HG03039 (cell line): ENCODE results near the gene OR2AJ1.

ENCODE experiments used
- ATAC-seq: cut with Tn5 transposase; IDR thresholded peaks from one replicate; pipeline ENCODE4 v1.9.1; 2021; ENCODE audit warnings: mild to moderate bottlenecking, moderate library complexity; ENCODE audit not compliant: unreplicated experiment

Gene OR2AJ1, protein sequence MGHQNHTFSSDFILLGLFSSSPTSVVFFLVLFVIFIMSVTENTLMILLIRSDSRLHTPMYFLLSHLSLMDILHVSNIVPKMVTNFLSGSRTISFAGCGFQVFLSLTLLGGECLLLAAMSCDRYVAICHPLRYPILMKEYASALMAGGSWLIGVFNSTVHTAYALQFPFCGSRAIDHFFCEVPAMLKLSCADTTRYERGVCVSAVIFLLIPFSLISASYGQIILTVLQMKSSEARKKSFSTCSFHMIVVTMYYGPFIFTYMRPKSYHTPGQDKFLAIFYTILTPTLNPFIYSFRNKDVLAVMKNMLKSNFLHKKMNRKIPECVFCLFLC

DNA sequence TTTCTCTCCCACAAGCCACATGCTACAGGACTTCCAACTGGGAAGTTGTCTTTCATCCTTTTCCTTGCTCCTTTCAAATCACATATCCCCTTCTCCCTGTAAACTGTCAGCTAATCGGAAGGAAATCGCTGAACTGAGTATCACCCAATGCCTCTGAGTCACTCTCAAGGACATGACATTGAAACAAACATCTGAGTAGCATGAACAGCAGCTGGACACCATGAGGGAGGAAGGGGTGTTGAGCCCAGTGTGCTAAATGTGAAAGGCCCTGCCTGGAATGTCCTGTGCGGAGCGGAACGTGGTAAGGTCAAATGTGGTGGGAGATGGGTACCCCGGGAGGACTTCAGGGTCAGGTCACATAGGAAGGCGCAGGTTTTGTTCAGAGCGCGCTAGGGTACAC is at the start of gene OR2AJ1:
OR2AJ1 (plus strand) TSS at position 22 of the 400 bp plus-strand sequence. CDS start 8,880 bp downstream, outside the sequence.
- ATAC-seq, result no peak

DNA sequence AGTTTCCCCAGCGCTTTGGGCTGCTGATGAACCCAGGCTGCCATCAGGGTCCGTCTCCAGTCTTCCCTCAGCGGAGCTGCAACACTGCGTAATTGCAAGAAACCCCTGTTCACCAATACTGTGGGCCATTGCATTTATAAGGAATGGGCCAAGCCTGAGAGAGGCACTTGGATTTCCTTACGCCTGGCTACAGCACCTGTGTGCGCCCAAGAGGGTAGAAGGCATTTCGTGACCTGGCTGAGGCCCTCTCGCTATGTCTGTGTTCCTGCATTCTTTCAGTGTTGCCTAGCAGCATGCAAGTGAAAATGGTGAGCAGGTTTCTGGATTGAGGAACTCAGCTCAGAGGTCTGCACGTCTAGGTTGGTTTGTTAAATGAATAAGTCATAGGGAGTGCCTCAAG is 41.3 kb upstream of the OR2AJ1 start:
- no peak for ATAC-seq

DNA sequence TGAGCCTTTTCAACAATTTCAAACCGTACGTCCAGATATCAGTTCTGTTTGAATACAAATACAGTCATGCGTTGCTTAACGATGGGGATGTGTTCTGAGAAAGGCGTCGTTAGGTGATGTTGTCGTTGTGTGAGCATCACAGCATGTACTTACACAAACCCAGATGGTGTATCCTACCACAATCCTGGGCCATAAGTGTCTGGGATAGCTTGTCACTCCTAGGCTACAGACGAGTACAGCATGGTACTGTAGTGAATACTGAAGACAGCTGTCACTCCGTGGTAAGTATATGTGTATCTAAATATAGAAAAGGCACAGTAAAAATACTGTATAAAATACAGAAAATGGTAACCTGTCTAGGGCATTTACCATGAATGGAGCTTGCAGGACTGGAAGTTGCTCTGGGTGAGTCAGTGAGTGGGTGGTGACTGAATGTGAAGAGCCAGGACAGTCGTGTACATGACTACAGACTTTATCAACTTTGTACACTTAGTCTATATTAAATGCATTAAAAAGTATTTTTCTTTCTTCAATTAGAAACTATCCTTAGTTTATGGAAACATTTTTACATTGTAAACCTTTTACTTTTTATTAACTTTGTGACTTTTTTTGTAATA is 39.8 kb upstream of the OR2AJ1 start:
- ATAC-seq, result no peak

DNA sequence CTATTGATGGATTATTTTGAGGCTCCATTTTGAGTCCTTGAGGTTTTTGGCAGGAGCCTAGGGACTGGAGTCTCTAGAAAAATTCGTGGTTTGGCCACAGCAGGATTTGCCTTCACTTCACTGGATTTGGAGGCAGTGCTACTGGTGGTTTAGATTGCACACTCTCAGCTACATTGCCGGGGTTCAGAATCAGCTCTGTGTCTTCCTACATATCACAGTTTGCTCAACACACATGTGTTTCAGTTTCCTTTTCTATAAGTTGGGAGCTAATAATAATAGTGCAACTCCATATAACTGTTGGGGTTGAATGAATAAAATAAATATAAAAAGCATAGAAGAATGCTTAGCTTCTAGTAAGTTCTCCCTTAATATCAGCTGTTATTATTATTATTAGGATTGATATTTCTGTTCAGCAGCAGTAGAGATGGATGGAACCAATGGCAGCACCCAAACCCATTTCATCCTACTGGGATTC is 29.5 kb upstream of the OR2AJ1 start, which contains the start of gene OR2W3:
OR2W3 (plus strand) TSS at position 425 of the 475 bp plus-strand sequence; CDS start at position 425, 0 bp downstream.
- no peak for ATAC-seq

DNA sequence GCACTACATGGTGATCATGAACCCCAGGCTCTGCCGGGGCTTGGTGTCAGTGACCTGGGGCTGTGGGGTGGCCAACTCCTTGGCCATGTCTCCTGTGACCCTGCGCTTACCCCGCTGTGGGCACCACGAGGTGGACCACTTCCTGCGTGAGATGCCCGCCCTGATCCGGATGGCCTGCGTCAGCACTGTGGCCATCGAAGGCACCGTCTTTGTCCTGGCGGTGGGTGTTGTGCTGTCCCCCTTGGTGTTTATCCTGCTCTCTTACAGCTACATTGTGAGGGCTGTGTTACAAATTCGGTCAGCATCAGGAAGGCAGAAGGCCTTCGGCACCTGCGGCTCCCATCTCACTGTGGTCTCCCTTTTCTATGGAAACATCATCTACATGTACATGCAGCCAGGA is 28.7 kb upstream of the OR2AJ1 start:
- no peak for ATAC-seq

DNA sequence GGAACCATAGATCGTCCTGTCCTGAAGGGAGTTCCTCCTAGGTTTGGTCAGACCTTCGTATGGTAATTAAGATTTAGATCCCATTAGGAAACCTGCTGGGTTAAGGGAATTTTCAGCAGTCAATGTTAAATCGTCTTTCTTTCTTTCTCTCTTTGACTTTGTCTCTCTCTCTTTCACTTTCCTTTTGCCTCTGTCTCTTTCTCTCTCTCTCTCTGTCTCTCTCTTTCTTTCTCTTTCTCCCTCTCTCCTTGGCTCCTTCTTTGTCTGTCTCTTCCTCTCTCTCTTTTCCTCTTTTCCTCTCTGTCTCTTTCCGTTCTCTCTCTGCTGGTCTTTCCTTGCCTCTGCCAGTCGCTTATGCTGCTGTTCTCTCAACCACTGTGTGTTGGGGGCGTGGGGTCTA is 20.6 kb upstream of the OR2AJ1 start:
- ATAC-seq, result no peak

DNA sequence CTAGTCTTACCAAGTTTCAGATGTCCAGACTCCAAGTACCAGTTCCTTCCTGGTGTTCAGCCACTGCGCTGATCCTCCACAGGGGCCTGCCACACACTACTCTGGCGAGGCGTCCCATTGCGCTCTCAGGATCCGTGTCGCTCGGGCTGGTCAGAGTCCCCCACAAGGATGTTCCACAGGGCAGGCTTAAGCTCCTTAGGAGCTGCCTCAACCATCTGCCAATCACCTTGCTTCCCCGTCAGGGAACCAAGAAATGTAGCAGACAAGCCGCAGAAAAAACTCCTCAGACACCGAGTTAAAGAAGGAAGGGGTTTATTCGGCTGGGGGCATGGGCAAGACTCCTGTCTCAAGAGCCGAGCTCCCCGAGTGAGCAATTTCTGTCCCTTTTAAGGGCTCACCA is 19.5 kb upstream of the OR2AJ1 start:
- no peak for ATAC-seq

DNA sequence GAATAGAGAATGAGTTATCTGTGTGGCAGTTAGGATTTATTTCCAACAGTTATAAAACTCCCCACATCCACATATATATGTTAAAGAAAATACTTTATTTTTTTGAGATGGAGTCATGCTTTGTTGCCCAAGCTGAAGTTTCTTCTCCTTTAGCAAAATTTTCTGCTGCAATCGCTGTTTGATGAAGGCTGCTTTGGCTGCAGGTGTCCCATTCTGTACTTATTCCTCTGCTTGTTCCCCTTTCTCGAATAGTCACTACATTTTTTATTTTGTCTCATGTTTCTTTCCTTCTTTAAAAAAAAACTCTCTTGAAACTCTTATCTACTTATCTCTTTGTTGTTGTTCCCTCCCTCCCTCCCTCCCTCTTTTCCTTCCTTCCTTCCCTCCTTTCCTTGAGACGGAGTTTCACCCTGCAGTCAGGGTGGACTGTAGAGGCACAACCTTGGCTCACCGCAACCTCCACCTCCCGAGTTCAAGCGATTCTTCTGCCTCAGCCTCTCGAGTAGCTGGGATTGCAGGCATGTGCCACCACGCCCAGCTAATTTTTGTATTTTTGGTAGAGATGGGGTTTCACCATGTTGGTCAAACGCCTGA is 18.7 kb upstream of the OR2AJ1 start:
- no peak for ATAC-seq

DNA sequence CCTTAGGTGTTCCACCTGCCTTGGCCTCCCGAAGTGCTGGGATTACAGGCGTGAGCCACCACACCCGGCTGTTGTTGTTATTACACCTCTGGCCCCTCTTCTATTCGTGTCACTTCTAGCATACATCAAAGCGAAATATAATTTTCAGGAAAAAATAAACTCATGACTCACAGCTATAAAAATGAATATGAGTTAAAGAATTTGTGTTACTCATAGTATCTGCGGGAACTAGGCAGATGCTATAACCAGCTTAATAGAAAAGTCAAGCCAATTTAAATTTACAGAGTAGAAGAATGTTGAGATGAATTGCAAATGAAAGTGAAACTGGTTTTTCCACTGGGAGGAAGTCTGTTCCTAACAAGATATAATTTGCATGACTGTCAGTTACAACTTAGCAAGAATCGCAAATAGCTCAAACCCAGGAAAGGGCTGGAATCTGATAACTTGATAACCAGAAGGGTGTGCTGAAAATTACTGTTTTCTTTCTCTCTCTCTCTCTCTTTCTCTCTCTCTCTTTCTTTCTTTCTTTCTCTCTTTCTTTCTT is 18.1 kb upstream of the OR2AJ1 start:
- ATAC-seq, result no peak

DNA sequence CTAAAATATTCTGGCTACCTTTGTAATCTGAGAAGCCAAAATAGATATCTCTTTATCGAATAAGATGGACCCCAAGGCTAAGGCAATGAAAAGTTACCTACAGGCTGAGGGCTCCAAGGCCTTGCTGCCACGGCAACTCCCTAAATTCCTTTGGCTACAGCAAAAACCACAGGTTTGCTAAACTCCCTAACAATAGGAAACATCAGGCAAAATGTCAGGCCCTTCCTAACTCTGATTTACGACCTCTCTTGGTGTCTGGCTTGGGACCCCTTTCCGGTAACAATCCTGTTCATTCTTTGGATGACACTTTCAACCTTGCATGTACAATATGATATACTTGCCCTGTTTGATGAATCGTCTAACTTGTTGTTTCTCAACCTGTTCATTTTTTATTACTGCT is 15.9 kb upstream of the OR2AJ1 start:
- ATAC-seq, result no peak

DNA sequence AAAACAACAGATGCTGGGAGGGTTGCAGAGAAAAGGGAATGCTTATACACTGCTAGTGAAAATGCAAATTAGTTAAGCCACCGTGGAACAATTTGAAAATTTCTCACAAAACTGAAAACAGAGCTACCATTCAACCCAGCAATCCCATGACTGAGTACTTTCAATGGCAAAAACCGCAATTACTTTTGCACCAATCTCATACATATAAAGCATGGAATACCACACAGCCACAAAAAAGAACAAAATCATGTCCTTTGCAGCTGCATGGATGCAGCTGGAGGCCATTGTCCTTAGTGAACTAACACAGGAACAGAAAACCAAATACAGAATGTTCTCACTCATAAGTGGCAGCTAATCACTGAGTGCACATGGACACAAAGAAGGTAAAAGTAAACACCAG is 10.9 kb upstream of the OR2AJ1 start:
- ATAC-seq, result no peak

DNA sequence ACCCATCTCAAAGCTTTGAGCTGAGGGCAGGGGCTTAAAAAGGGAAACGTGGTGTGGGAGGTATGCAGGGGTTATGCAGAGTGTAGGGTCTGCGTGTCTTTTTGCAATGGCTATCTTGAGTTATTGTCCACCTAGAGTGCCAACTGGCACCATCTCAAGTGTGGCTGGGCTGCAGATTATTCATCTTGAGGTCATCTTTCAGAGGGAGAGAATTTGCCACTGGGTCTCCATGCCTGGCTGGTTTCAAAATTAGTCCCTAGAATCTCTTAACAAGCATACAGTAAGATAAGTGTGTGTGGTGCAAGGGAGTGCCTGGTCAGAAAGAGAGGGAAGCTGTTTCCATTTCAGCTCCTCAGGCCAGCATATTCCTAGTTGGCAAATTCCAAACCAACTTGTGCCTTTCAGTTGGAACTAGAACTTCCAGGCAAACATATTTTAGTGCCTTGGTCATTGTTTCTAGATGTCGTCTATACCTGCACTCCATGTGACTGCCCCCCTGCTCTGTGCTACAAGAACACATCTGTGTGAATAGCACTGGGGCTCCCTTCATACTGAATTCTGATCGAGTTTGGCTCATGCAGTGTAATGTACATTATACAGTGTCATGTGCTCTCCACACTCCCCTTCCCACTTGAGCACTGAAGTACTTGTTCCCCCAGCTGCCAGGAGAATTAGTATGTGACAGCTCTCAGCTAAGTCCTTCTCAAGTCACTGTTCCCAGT is 9.6 kb upstream of the OR2AJ1 start:
- ATAC-seq, result no peak

DNA sequence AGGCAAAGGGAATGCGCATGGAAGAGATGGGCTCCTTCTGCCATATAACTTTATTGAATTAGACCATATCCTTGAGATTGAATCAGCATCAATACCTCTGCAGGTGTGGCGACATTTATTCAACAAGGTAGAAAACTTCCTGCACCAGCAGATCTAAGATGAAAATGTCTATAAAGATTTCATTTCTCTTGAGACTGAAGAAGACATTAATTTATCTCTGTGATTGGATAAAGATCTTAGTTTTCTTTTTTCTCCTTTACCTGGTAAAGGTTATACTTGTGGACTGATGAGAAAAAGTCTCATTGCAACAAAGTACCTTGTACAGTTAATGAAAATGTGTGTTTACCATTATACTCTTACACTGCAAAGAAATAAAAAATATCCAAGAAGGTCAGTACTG is 4.7 kb upstream of the OR2AJ1 start, which contains the start of gene OR2T8:
OR2T8 (plus strand) TSS at position 301 of the 400 bp plus-strand sequence. CDS start 766 bp downstream, outside the sequence.
- ATAC-seq, result no peak

DNA sequence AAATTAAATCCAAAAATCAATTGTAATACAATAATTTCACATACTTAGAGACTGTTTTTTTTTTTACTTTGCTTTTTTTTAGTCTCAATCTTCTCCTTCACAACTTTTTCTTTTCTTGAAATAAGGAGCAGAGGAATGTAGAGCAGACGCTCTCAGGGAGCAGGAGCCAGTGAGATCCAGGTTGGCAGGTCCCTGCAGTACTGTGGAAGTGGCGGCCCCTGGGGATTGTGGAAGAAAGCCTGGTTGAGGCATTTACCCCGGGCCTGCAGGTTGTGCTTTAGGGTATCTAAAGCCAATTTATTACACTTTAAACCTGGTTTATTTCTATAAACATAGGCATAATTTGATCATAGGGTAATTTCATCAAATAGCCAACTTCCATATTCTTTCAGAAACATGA is 748 bp upstream of the OR2AJ1 start:
- no peak for ATAC-seq

DNA sequence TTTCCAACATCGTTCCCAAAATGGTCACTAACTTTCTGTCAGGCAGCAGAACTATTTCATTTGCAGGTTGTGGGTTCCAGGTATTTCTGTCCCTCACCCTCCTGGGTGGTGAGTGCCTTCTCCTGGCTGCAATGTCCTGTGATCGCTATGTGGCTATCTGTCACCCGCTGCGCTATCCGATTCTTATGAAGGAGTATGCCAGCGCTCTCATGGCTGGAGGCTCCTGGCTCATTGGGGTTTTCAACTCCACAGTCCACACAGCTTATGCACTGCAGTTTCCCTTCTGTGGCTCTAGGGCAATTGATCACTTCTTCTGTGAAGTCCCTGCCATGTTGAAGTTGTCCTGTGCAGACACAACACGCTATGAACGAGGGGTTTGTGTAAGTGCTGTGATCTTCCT is 9.3 kb downstream of the OR2AJ1 start:
- ATAC-seq, result no peak

DNA sequence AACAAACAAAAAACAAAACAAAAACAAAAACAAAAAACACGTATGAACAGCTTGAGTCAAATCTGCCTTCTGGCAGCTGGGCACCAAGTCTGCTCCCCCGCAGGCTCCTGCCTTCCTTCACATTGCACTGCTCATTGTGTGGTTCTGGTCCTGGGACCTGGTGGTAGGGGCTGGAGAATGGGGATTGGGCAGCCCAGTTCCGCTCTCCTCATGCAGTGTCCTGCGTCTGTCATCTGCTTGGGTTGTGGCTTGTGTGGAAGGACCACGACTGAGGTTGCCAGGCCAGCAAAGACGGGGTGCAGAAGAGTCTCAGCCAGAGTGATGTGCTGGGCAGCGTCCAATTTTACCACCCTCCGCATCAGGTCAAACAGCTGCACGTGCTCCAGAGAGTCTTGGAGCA is 11.1 kb downstream of the OR2AJ1 start:
- no peak for ATAC-seq

DNA sequence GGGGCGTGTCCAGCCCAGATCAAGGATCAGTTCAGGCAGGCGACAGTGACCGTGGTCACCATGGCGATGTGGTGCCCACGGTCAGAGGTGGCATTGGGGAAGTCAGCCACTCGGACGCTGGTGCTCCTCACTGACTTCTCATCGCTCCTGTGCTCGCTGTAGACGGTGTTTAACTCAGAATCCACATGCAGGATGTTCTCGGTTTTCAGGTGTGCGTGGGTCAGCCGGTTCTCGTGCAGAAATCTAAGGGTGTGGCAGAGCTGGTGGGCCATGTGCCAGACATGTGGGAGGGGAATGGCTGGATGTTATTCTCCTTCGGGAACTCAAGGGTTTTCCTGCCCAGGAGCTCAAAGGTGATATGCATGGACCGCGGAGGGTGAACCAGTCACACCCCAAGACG is 11.7 kb downstream of the OR2AJ1 start:
- no peak for ATAC-seq

DNA sequence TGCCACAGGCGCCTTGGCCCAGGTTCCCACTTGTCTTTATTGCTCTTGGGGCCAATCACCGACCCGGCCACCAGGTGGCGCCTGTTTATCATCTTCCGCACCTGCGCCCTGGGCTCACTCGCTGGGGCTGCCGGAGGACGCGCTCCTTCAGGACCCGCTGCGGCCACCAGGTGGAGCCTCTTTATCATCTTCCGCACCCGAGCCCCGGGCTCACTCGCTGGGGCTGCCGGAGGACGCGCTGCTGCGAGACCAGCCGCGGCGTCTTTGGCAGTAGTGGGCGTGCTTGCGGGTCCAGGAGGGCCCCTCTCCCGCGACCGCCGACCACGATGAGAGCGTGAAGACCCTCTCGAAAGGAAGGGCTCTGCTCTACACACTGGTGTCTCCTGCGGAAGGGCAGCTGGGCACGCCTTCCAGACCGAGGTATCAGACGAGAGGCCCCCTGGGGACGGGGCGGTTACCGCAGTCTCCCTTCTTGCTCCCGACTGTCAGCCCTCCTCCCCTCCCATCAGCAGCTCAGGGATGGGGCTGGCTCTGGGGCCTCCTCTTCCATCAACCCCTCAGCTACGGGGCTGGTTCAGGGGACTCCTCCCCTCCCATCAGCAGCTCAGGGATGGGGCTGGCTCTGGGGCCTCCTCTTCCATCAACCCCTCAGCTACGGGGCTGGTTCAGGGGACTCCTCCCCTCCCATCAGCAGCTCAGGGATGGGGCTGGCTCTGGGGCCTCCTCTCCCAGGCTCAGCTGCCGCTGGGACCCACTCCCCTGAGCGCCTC is 12.5 kb downstream of the OR2AJ1 start:
- peak; percentile 100 for ATAC-seq

DNA sequence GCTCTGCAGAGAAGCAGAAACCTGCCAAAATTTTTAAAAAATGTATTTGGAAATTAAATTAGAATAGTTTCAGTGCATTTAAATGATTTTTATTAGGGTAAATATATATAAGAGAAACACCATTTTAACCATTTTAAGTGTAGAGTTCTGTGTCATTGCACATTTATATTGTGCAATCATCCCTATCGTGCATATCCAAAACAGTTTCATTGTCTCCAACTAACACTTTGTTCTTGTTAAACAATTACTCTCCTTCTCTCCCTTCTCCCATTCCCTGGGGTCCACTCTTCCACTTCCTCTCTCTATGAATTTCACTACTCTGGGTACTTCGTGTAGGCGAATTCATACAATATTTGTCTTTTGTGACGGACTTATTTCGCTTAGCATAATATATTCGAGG is 17.9 kb downstream of the OR2AJ1 start:
- ATAC-seq, result no peak

DNA sequence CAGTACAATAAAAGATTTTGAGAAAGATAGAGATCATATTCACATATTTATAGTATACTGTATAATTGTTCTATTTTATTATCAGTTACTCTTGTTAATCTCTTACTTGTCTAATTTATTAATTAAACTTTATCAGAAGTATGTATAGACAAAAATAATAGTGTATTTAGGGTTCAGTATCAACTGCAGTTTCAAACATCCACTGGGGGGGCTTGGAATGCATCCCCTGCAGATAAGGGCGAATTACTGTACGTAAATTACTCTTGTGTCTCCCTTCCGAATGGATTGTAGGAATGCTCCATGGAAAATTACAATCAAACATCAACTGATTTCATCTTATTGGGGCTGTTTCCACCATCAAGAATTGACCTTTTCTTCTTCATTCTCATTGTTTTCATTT is 23.9 kb downstream of the OR2AJ1 start, which contains the start of gene OR2L8:
OR2L8 (plus strand) TSS at position 301 of the 400 bp plus-strand sequence; CDS start at position 301, 0 bp downstream.
- no peak for ATAC-seq
